GM12874 (cell line): ENCODE results near the gene ZNF536.

Source experiments
- CTCF ChIP-seq: IDR thresholded peaks from 2 replicates; pipeline ENCODE4 v1.5.1; 2011; ENCODE audit warnings: low read depth, mild to moderate bottlenecking, control low read depth, low read length, moderate library complexity; ENCODE audit not compliant: insufficient read depth

Gene ZNF536

GRCh38 chr19:30446850-30447552 is 74.8 kb downstream of the ZNF536 start:
- TF ChIP-seq CTCF, result no peak

- TF ChIP-seq CTCF, result no peak
These were observed 75.3 kb downstream of the ZNF536 start for GRCh38 chr19:30447553-30447870.

GRCh38 chr19:30448386-30449077 is 76.3 kb downstream of the ZNF536 start:
- TF ChIP-seq CTCF, result no peak

- TF ChIP-seq CTCF, result no peak
These were observed 77.0 kb downstream of the ZNF536 start for GRCh38 chr19:30449078-30449590.

GRCh38 chr19:30449673-30450072 is 77.5 kb downstream of the ZNF536 start:
- no peak for TF ChIP-seq CTCF

- TF ChIP-seq CTCF, result no peak
These were observed 77.9 kb downstream of the ZNF536 start for GRCh38 chr19:30450100-30450499.

- no peak for TF ChIP-seq CTCF
These were observed 78.7 kb downstream of the ZNF536 start for GRCh38 chr19:30450835-30451321.
